ENCODE measurements around the gene FAM32A.

Gene FAM32A

DNA sequence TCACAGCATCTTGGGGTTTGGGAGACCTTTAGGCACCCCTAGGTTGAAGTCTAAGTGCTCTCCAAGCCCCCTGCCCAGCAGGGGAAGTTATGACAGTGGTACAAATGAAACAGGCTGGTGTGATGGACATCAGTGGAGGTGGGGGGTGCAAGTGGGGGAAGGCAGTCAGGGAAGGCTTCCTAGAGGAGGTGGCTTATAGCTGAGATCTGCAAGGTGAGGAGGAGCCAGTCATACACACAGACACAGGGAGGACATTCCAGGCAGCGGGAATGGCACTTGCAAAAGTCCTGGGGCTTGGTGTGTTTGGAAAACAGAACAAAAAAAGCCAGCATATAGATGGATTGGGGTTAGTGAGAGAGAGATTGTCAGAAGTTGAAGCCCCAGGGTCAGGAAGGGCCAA, 30.1 kb upstream of the FAM32A start:
- DNase-seq (ENCODE audit: low read depth): no peak
- TF ChIP-seq, protein P1, sequence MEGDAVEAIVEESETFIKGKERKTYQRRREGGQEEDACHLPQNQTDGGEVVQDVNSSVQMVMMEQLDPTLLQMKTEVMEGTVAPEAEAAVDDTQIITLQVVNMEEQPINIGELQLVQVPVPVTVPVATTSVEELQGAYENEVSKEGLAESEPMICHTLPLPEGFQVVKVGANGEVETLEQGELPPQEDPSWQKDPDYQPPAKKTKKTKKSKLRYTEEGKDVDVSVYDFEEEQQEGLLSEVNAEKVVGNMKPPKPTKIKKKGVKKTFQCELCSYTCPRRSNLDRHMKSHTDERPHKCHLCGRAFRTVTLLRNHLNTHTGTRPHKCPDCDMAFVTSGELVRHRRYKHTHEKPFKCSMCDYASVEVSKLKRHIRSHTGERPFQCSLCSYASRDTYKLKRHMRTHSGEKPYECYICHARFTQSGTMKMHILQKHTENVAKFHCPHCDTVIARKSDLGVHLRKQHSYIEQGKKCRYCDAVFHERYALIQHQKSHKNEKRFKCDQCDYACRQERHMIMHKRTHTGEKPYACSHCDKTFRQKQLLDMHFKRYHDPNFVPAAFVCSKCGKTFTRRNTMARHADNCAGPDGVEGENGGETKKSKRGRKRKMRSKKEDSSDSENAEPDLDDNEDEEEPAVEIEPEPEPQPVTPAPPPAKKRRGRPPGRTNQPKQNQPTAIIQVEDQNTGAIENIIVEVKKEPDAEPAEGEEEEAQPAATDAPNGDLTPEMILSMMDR (conservative IDR thresholded peaks at IDR 0.05; ENCODE audit: control insufficient read depth, insufficient read depth, low read depth, low read length): no peak
- H3K4me3 ChIP-seq (ENCODE audit: control insufficient read depth, low read depth, low read length): no peak overlapping the region

DNA sequence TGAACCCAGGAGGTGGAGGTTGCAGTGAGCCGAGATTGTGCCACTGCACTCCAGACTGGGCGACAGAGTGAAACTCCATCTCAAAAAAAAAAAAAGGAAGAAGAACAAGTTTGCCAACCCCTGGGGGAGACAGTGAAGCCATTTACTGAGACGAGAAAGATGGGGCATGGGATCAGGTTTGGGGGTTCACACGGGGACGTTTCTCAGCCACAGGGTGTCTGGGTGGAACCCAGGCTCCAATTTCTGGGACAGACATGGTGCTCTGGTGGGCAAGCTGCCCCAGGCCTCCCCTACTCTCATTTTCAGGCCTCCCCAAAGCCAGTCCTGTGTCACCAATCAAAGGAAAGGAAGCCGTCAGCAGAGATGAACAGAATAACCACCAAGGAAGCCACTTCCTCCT, 28.3 kb upstream of the FAM32A start:
- TF ChIP-seq, protein P1 (conservative IDR thresholded peaks at IDR 0.05; ENCODE audit: control insufficient read depth, insufficient read depth, low read depth, low read length): no peak
- no peak overlapping the region for H3K4me3 ChIP-seq (ENCODE audit: control insufficient read depth, low read depth, low read length)
- no peak for DNase-seq (ENCODE audit: low read depth)

- DNase-seq (ENCODE audit: low read depth): no peak
- no peak overlapping the region for H3K4me3 ChIP-seq (ENCODE audit: control insufficient read depth, low read depth, low read length)
- TF ChIP-seq, protein P1 (conservative IDR thresholded peaks at IDR 0.05; ENCODE audit: control insufficient read depth, insufficient read depth, low read depth, low read length): no peak
Observed at GRCh38 chr19:16157601-16158000, 27.6 kb upstream of the FAM32A start.

GRCh38 chr19:16159655-16160054, 25.6 kb upstream of the FAM32A start:
- no peak overlapping the region for H3K4me3 ChIP-seq (ENCODE audit: control insufficient read depth, low read depth, low read length)
- TF ChIP-seq, protein P1 (conservative IDR thresholded peaks at IDR 0.05; ENCODE audit: control insufficient read depth, insufficient read depth, low read depth, low read length): no peak
- no peak for DNase-seq (ENCODE audit: low read depth)

DNA sequence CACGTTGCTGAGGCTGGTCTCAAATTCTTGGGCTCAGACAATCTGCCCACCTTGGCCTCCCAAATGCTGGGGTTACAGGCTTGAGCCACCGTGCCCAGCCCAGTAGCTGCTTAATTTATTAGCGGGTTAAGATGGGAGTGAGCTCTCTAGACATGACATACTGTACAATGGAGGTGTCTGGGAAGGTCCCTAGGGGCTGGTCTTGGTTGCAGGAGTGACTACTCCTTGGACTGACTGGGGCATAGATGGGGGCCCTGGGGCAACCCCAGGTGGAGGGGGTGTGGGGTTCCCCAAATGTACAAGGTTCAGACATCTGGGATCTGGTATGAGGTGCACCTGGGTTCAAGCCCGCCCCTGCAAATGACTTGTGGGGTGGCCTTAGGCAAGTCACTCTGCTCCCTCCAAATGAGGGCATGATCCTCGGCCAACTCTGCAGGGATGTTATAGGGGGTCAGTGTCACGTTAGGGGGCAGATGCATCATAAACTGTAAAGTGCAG, 24.7 kb upstream of the FAM32A start:
- no peak for DNase-seq (ENCODE audit: low read depth)
- TF ChIP-seq, protein P1 (conservative IDR thresholded peaks at IDR 0.05; ENCODE audit: control insufficient read depth, insufficient read depth, low read depth, low read length): no peak

GRCh38 chr19:16160943-16161560, 24.2 kb upstream of the FAM32A start:
- peak; percentile 89 for DNase-seq (ENCODE audit: low read depth)
- no peak overlapping the region for H3K4me3 ChIP-seq (ENCODE audit: control insufficient read depth, low read depth, low read length)
- TF ChIP-seq, protein P1 (conservative IDR thresholded peaks at IDR 0.05; ENCODE audit: control insufficient read depth, insufficient read depth, low read depth, low read length): no peak

More for the DNA sequence above, 24.7 kb upstream of the FAM32A start:
- H3K4me3 ChIP-seq (ENCODE audit: control insufficient read depth, low read depth, low read length): no peak overlapping the region
